Activated CD4-positive, alpha-beta T cell treated with anti-CD3 and anti-CD28 coated beads, Interleukin-2, amount 50 U/mL, for 4 hours (primary cell): ENCODE data around the gene FAM72C.
A peak's percentile ranks its signal among the peaks of the same experiment; 100 is the strongest.
"Not testable (repeated sequence)": the region's sequence is repeated elsewhere in the genome, so short reads cannot be mapped to it uniquely, and the experiment has no call there.

Source experiments
- DNase-seq, 2 experiments: peaks; one replicate each; pipeline ENCODE4 v3.0.0-alpha.2; 2020

The FAM72C gene

GRCh38 chr1:143984721-143985473 lies 13.1 kb upstream of the FAM72C start:
- not testable (repeated sequence) for DNase-seq

GRCh38 chr1:143974416-143974815 lies 2.6 kb upstream of the FAM72C start:
- DNase-seq, result not testable (repeated sequence)

GRCh38 chr1:143973876-143974414 lies 2.2 kb upstream of the FAM72C start:
- DNase-seq, result not testable (repeated sequence)

- not testable (repeated sequence) for DNase-seq
Measured at GRCh38 chr1:143972753-143973326, 1.1 kb upstream of the FAM72C start.

GRCh38 chr1:143965860-143966259 lies 5.9 kb downstream of the FAM72C start:
- DNase-seq, result not testable (repeated sequence)

- DNase-seq, result not testable (repeated sequence)
Measured at GRCh38 chr1:143964294-143964693, 7.5 kb downstream of the FAM72C start.

- not testable (repeated sequence) for DNase-seq
Measured at GRCh38 chr1:143955930-143956329, 15.9 kb downstream of the FAM72C start.

- DNase-seq, result not testable (repeated sequence)
Measured at GRCh38 chr1:143952913-143953312, 18.9 kb downstream of the FAM72C start.

GRCh38 chr1:143951485-143952391 lies 20.0 kb downstream of the FAM72C start:
- not testable (repeated sequence) for DNase-seq

GRCh38 chr1:143947749-143948148 lies 24.0 kb downstream of the FAM72C start:
- not testable (repeated sequence) for DNase-seq

GRCh38 chr1:143945253-143945652 lies 26.5 kb downstream of the FAM72C start:
- not testable (repeated sequence) for DNase-seq

GRCh38 chr1:143944576-143945240 lies 27.1 kb downstream of the FAM72C start:
- DNase-seq, result not testable (repeated sequence)

GRCh38 chr1:143943319-143943978 lies 28.3 kb downstream of the FAM72C start:
- not testable (repeated sequence) for DNase-seq

- DNase-seq, result not testable (repeated sequence)
Measured at GRCh38 chr1:143942238-143942860, 29.4 kb downstream of the FAM72C start.

GRCh38 chr1:143939666-143940065 lies 32.1 kb downstream of the FAM72C start:
- DNase-seq, result not testable (repeated sequence)

- not testable (repeated sequence) for DNase-seq
Measured at GRCh38 chr1:143938922-143939321, 32.9 kb downstream of the FAM72C start.

GRCh38 chr1:143936457-143937115 lies 35.2 kb downstream of the FAM72C start:
- peak; percentile 24 to 34 for DNase-seq

- DNase-seq, result not testable (repeated sequence)
Measured at GRCh38 chr1:143919127-143919526, 52.7 kb downstream of the FAM72C start.

- not testable (repeated sequence) for DNase-seq
Measured at GRCh38 chr1:143918552-143918951, 53.2 kb downstream of the FAM72C start.

- not testable (repeated sequence) for DNase-seq
Measured at GRCh38 chr1:143913705-143914104, 58.1 kb downstream of the FAM72C start.
